K562 (cell line): ENCODE data around the gene DENND1A. TPM values are rescaled to one million over a fixed set of nuclear protein-coding genes. Genes with fewer than 3 reads are reported as not detected.

ENCODE experiments used
- ATAC-seq: fragments of 200-7000 bp; cut with Tn5 transposase; 3 replicates; pipeline ENCODE4 v1.9.1; 2020; ENCODE audit warnings: moderate library complexity
- BruUV-seq: library from RNA; stranded (reverse); fragments of 400-500 nt; replicated peaks from 2 replicates; lab custom pipeline; 2021; lab: Mats Ljungman, UMichigan
- CTCF ChIA-PET: fragments of 300-600 bp; formaldehyde crosslinking; extraction: SDS; loops from one replicate; lab custom pipeline; 2021; ENCODE audit warnings: low intra/inter-chr PET ratio; lab: Yijun Ruan, JAX
- POLR2A ChIA-PET: fragments of 300-600, 350-650 bp; sonication (Branson Sonifier 250); formaldehyde crosslinking; extraction: SDS; loops from one replicate; lab custom pipeline; 2021; ENCODE audit warnings: antibody characterized with exemption, inconsistent platforms; lab: Yijun Ruan, JAX
- DNase-seq, 4 experiments: peaks; one replicate each; pipeline versions ENCODE4 v3.0.0 to v3.0.0-alpha.2; 2011 to 2018; ENCODE audit warnings: low spot score in 3 of 4, mixed read lengths in 3 of 4; ENCODE audit errors: extremely low read depth in 1 of 4
- FAIRE-seq: peaks from 2 replicates; lab custom pipeline; 2011; peaks lifted over from hg19 to GRCh38; lab: Jason Lieb, UNC
- H2AFZ ChIP-seq: 2 replicates; pipeline ENCODE4 v1.6.0; 2011; ENCODE audit warnings: low read depth, low read length, control low read depth, inconsistent platforms
- H3K27ac ChIP-seq: fragments of 200-600 bp; 3 replicates; pipeline ENCODE4 v1.8.0; 2011; ENCODE audit warnings: low read depth, mild to moderate bottlenecking, control low read depth, inconsistent platforms, low read length, moderate library complexity, mixed read lengths; ENCODE audit errors: extremely low read depth
- H3K27me3 ChIP-seq, 2 experiments: fragments of 300-600 bp in 1 of 2; 2 replicates in 1 of 2; 3 replicates in 1 of 2; pipeline versions ENCODE4 v1.6.0 to v1.8.0; 2011; ENCODE audit warnings: inconsistent platforms in 2 of 2, low read length in 2 of 2, mild to moderate bottlenecking in 1 of 2, mixed read lengths in 1 of 2, moderate library complexity in 1 of 2; ENCODE audit not compliant: control insufficient read depth in 2 of 2, insufficient read depth in 2 of 2
- H3K36me3 ChIP-seq: fragments of 300-600 bp; 3 replicates; pipeline ENCODE4 v1.8.0; 2011; ENCODE audit warnings: mild to moderate bottlenecking, low read length, inconsistent platforms; ENCODE audit not compliant: control insufficient read depth, insufficient read depth
- H3K4me1 ChIP-seq, 2 experiments: fragments of 200-600 bp in 1 of 2; replicated peaks in 1 of 2; 2 replicates in 1 of 2; 3 replicates in 1 of 2; pipeline versions ENCODE4 v1.5.1 to v1.8.0; 2011; ENCODE audit warnings: inconsistent platforms in 2 of 2, low read length in 2 of 2, mild to moderate bottlenecking in 1 of 2, mixed read lengths in 1 of 2, moderate library complexity in 1 of 2; ENCODE audit not compliant: control insufficient read depth in 2 of 2, insufficient read depth in 2 of 2
- H3K4me2 ChIP-seq: 2 replicates; pipeline ENCODE4 v1.6.1; 2011; ENCODE audit warnings: low read length, control low read depth, inconsistent platforms, mixed read lengths; ENCODE audit not compliant: insufficient read depth
- H3K4me3 ChIP-seq: fragments of 200-600 bp; sonication (generic), shearing (Covaris generic); 2 replicates; pipeline ENCODE4 v1.5.1; 2016; ENCODE audit warnings: control low read depth, inconsistent platforms
- H3K79me2 ChIP-seq: fragments of 200-600 bp; 3 replicates; pipeline ENCODE4 v1.8.0; 2011; ENCODE audit warnings: low read length, inconsistent platforms; ENCODE audit not compliant: control insufficient read depth, insufficient read depth
- H3K9ac ChIP-seq, 2 experiments: 2 replicates each; pipeline versions ENCODE4 v1.6.0 to v1.6.1; 2011; ENCODE audit warnings: low read depth in 2 of 2, low read length in 2 of 2, control low read depth in 1 of 2, inconsistent platforms in 1 of 2, mild to moderate bottlenecking in 1 of 2, mixed read lengths in 1 of 2; ENCODE audit not compliant: insufficient read depth in 1 of 2
- H3K9me1 ChIP-seq: one replicate; pipeline ENCODE4 v1.6.0; 2011; ENCODE audit warnings: inconsistent platforms, mild to moderate bottlenecking, low read length, moderate library complexity; ENCODE audit not compliant: control insufficient read depth, insufficient read depth
- H3K9me3 ChIP-seq: replicated peaks from 2 replicates; pipeline ENCODE4 v1.5.1; 2011; ENCODE audit warnings: low read depth, low read length, inconsistent platforms; ENCODE audit not compliant: control insufficient read depth, insufficient read depth
- H4K20me1 ChIP-seq: replicated peaks from 2 replicates; pipeline ENCODE4 v1.6.1; 2011; ENCODE audit warnings: low read length, inconsistent platforms, mixed read lengths; ENCODE audit not compliant: control insufficient read depth, insufficient read depth
- CBX3 ChIP-seq, 2 experiments: IDR thresholded peaks; 1 replicate in 1 of 2; 2 replicates in 1 of 2; pipeline ENCODE4 v1.6.1; 2012; ENCODE audit warnings: inconsistent platforms in 2 of 2, low read length in 2 of 2, borderline replicate concordance in 1 of 2, control low read depth in 1 of 2
- CBX5 ChIP-seq: IDR thresholded peaks from 2 replicates; pipeline ENCODE4 v1.6.1; 2014; ENCODE audit warnings: low read depth, borderline replicate concordance
- E2F4 ChIP-seq: sonication (generic); formaldehyde crosslinking; IDR thresholded peaks from 2 replicates; pipeline ENCODE4 v1.8.0; 2022; ENCODE audit warnings: mild to moderate bottlenecking, low read depth, missing genetic modification reagents
- ELF1 ChIP-seq: fragments of 200-800 bp; sonication (Bioruptor generic); IDR thresholded peaks from 2 replicates; pipeline ENCODE4 v1.6.1; 2016; ENCODE audit warnings: missing genetic modification characterization, missing compliant biosample characterization
- EP300 ChIP-seq: IDR thresholded peaks from 2 replicates; pipeline ENCODE4 v1.6.1; 2012; ENCODE audit warnings: low read length, improper control_type of control experiment
- L3MBTL2 ChIP-seq: fragments of 450-650 bp; IDR thresholded peaks from 2 replicates; pipeline ENCODE4 v1.6.1; 2016; ENCODE audit warnings: mild to moderate bottlenecking, moderate library complexity
- NFIC ChIP-seq: fragments of 450-650 bp; IDR thresholded peaks from 2 replicates; pipeline ENCODE4 v1.6.1; 2017; ENCODE audit warnings: mild to moderate bottlenecking, inconsistent platforms
- SETDB1 ChIP-seq: IDR thresholded peaks from one replicate; pipeline ENCODE4 v1.6.1; 2012; ENCODE audit warnings: low read length, control low read depth, inconsistent platforms
- SMARCA5 ChIP-seq: fragments of 450-650 bp; IDR thresholded peaks from 2 replicates; pipeline ENCODE4 v1.6.1; 2016
- TSHZ1 ChIP-seq: fragments of 250-450 bp; sonication (Bioruptor Pico); IDR thresholded peaks from 2 replicates; pipeline ENCODE4 v1.4.0; 2020; ENCODE audit warnings: mild to moderate bottlenecking, moderate library complexity
- ZKSCAN8 ChIP-seq: fragments of 200-800 bp; sonication (Bioruptor generic); IDR thresholded peaks from 2 replicates; pipeline ENCODE4 v1.6.1; 2016; ENCODE audit warnings: missing genetic modification characterization, missing compliant biosample characterization
- ZNF696 ChIP-seq: fragments of 250-450 bp; sonication (Bioruptor Pico); conservative IDR thresholded peaks from 2 replicates; pipeline ENCODE4 v1.4.0; 2020; ENCODE audit warnings: mild to moderate bottlenecking, moderate library complexity
- ZNF717 ChIP-seq: fragments of 250-450 bp; sonication (Bioruptor Pico); IDR thresholded peaks from 2 replicates; pipeline ENCODE4 v1.5.0; 2021
- in situ Hi-C: fragments of 300-500 bp; cut with MboI; formaldehyde crosslinking; loops from 4 replicates; pipeline ENCODE4 v1.15.0; 2018; ENCODE audit warnings: inconsistent platforms, mixed read lengths
- intact Hi-C: fragments of 100-400 bp; cut with micrococcal nuclease; formaldehyde crosslinking; loops from 2 replicates; pipeline ENCODE4 v1.14.2; 2022
- polyA plus RNA-seq, 8 experiments: library from polyadenylated mRNA; depleted of rRNA in 4 of 8; stranded (reverse) in 5 of 8; unstranded in 3 of 8; fragments of >200 nt; fragmentation: Nextera tagmentation in 2 of 8; fragmentation: Illumina TruSeq in 1 of 8; extraction: Ambion mirVana in 2 of 8; extraction: Trizol in 1 of 8; gene quantifications; 2 replicates each; pipeline versions ENCODE4 v1.2.1 to v1.2.3, GENCODE V29; 2011 to 2014; ENCODE audit warnings: inconsistent platforms in 1 of 8, missing spikeins in 1 of 8
- total RNA-seq, 7 experiments: library from RNA; depleted of rRNA in 6 of 7; stranded (reverse); fragments of >200 nt in 6 of 7; fragmentation: Illumina TruSeq in 2 of 7; extraction: Trizol in 2 of 7; gene quantifications; 2 replicates each; pipeline versions ENCODE4 v1.2.1 to v1.2.3, GENCODE V29; 2011 to 2021; ENCODE audit warnings: low replicate concordance in 1 of 7

The DENND1A gene
- total and polyA plus RNA-seq, 9 of the 15 experiments (the other 6 are each of a cell fraction or from before 2014, with no cell fraction given) = 7.6 to 29.5 (median 15.7) TPM

DNA sequence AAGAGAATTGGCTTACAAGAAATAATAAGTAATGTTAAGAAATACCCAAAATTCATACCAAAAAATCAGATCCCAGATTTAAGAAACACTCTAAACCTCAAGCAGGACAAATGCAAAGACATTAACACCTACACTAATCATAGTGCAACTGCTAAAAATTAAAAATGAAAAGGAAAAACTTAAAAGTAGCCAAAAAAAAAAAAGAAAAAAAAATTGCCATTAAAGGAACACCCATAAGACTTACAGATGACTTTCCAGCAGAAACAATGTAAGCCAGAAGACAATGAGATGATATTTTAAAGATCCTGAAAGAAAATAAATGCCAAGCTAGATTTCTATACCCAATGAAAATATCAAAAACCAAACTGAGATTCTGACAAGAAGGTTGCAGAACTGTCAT lies 101.5 kb downstream of the DENND1A start:
- intact Hi-C loops (no loop called here), in situ Hi-C loops (no loop called here)
- Histone ChIP-seq H3K4me1 (peaks cover 0 to 7% of the 10 kb centered on the region in 2 experiments; a peak in 2 of 5 replicates), H3K4me3 (no peak overlapping the region), H3K4me2 (no peak overlapping the region), H4K20me1 (no peaks in the 10 kb centered on the region), H2AFZ (no peak overlapping the region), H3K36me3 (no peaks in the 10 kb centered on the region; the same call in 2 of the 3 replicates), H3K79me2 (peaks cover 18% of the 10 kb centered on the region), H3K27me3 (no peaks in the 10 kb centered on the region), H3K9me3 (peaks cover 2% of the 10 kb centered on the region; the same call in 1 of the 2 replicates), H3K9ac (no peak overlapping the region), H3K9me1 (no peaks in the 10 kb centered on the region), H3K27ac (no peak overlapping the region)
- POLR2A ChIA-PET = no interaction called here
- ATAC-seq = no peak
- CTCF ChIA-PET = no interaction called here
- no peak for DNase-seq
- BruUV-seq = no TSS peak
- no peak for FAIRE-seq
- no peak for TF ChIP-seq ELF1 (tag)
- TF ChIP-seq TSHZ1 (CRISPR knock-in tag) = no peak
- no peak for TF ChIP-seq ZNF717
- no peak for TF ChIP-seq SETDB1
- TF ChIP-seq NFIC = no peak
- TF ChIP-seq ZNF696 (CRISPR knock-in tag) = no peak
- 0 out of 2 replicates have a peak, but pooled peaks have one; percentile 65 for TF ChIP-seq SMARCA5
- TF ChIP-seq E2F4 = no peak
- peak; percentile 91 for TF ChIP-seq CBX5
- no peak for TF ChIP-seq L3MBTL2
- TF ChIP-seq ZKSCAN8 (CRISPR knock-in tag) = no peak
- peak in 1 of 2 experiments; percentile 99; a peak in 2 of 3 replicates for TF ChIP-seq CBX3 (IDR thresholded peaks at IDR 0.05; ENCODE audit: borderline replicate concordance in 1 of 2, low read length in 2 of 2)
- TF ChIP-seq EP300 = no peak
